ENCODE data around the gene DNAH3.
"Not testable (repeated sequence)": the region's sequence is repeated elsewhere in the genome, so short reads cannot be mapped to it uniquely, and the experiment has no call there.

Gene DNAH3

GRCh38 chr16:21001262-21001661, 149.4 kb downstream of the DNAH3 start:
- no peak for FAIRE-seq
- DNase-seq (ENCODE audit: insufficient read length) = no peak
- TF ChIP-seq TAF1 (IDR thresholded peaks at IDR 0.05; ENCODE audit: borderline replicate concordance, low read depth, low read length) (no peak), POLR2AphosphoS5 (IDR thresholded peaks at IDR 0.05; ENCODE audit: low read depth, low read length) (no peak), POLR2A (IDR thresholded peaks at IDR 0.05; ENCODE audit: low read depth, low read length) (no peak)

DNA sequence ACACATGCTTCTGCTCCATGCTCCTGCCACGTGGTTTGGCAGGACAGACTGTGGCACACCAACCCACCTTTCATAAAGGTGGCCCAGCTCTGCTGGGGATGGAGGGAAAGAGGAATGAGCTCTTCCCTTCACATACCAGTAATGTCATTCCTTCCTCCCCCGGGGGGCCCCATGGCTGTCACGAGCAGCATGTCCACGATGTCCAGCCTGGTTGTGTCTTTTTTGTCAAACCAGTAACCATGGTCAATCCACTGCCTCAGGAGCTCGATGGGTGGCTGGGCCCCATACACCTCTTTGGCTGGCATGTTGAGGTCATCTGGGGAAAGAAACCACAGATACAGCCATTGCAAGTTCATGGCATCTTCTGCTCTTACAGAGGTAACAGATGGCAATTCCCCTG, 153.5 kb downstream of the DNAH3 start:
- no peak for TF ChIP-seq POLR2A (IDR thresholded peaks at IDR 0.05; ENCODE audit: low read depth, low read length)
- no peak for TF ChIP-seq TAF1 (IDR thresholded peaks at IDR 0.05; ENCODE audit: borderline replicate concordance, low read depth, low read length)
- no peak for TF ChIP-seq POLR2AphosphoS5 (IDR thresholded peaks at IDR 0.05; ENCODE audit: low read depth, low read length)
- no peak for DNase-seq (ENCODE audit: insufficient read length)
- no peak for FAIRE-seq

DNA sequence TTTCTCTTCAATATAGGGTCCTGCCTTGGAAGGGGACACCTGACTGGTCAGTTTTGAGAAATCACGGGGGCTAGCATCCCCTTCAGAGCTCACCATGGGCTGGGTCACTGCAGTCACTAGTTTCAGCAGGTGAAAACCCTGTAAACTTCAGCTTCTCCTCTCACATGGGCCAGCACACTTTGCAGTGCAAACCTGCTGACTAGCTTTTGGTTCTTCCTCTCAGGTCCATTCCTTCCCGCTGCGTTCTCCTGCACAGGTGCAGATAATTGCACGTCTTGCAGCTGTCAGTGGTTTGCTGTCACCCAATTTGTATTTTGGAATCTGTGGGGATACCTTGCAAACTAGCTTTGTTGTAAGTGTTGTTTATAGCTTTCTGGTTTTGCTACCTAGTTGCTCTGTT, 154.9 kb downstream of the DNAH3 start:
- TF ChIP-seq POLR2A (IDR thresholded peaks at IDR 0.05; ENCODE audit: low read depth, low read length) = no peak
- no peak for TF ChIP-seq TAF1 (IDR thresholded peaks at IDR 0.05; ENCODE audit: borderline replicate concordance, low read depth, low read length)
- TF ChIP-seq POLR2AphosphoS5 (IDR thresholded peaks at IDR 0.05; ENCODE audit: low read depth, low read length) = no peak
- no peak for DNase-seq (ENCODE audit: insufficient read length)
- no peak for FAIRE-seq

DNA sequence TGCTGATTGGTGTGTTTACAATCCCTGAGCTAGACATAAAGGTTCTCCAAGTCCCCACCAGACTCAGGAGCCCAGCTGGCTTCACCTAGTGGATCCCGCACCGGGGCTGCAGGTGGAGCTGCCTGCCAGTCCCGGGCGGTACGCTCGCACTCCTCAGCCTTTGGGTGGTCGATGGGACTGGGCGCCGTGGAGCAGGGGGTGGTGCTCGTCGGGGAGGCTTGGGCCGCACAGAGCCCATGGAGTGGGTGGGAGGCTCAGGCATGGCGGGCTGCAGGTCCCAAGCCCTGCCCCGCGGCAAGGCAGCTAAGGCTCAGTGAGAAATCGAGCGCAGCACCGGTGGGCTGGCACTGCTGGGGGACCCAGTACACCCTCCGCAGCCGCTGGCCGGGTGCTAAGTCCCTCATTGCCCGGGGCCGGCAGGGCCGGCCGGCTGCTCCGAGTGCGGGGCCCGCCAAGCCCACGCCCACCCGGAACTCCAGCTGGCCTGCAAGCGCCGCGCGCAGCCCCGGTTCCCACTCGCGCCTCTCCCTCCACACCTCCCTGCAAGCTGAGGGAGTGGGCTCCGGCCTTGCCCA, 161.1 kb downstream of the DNAH3 start:
- not testable (repeated sequence) for DNase-seq (ENCODE audit: insufficient read length); FAIRE-seq

GRCh38 chr16:20987049-20987448, 163.6 kb downstream of the DNAH3 start:
- FAIRE-seq (no peak), DNase-seq (ENCODE audit: insufficient read length) (no peak)
- TF ChIP-seq POLR2A (IDR thresholded peaks at IDR 0.05; ENCODE audit: low read depth, low read length) (no peak), POLR2AphosphoS5 (IDR thresholded peaks at IDR 0.05; ENCODE audit: low read depth, low read length) (no peak), TAF1 (IDR thresholded peaks at IDR 0.05; ENCODE audit: borderline replicate concordance, low read depth, low read length) (no peak)

DNA sequence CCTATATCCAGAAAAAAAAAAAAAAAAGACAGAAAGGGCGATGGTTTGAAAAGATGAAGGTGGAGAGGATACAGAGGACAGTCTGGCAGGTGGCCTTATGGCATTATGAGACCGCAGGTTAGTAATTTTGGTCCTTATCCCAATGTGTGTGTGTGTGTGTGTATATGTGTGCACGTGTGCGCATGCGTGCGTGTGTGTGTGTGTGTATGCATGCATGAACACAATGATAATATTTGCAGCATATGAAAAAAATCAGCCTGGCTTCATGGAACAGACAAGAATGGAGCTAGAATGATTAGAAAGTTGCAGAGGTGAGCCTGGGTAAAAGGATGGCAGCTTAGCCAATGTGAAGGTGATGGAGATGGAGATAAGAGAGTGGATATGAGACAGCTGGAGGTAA, 166.6 kb downstream of the DNAH3 start:
- TF ChIP-seq TAF1 (IDR thresholded peaks at IDR 0.05; ENCODE audit: borderline replicate concordance, low read depth, low read length) (no peak), POLR2A (IDR thresholded peaks at IDR 0.05; ENCODE audit: low read depth, low read length) (no peak), POLR2AphosphoS5 (IDR thresholded peaks at IDR 0.05; ENCODE audit: low read depth, low read length) (no peak)
- FAIRE-seq (no peak), DNase-seq (ENCODE audit: insufficient read length) (no peak)

DNA sequence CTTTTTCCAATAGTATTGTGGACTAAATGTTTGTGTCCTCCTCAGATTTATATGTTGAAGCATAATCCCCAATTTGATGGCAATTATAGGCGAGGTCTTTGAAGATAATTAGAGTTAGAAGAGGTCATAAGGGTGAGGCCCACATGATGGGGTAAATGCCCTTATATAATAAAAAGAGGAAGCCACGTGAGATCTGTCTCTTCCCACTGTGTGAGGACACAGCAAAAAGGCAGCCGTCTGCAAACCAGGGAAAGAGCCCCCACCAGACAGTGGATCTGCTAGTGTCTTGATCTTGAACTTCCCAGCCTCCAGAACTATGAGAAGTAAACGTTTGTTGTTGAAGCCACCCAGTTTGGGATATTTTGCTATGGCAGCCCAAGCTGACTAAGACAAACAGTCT, 174.1 kb downstream of the DNAH3 start:
- no peak for FAIRE-seq
- DNase-seq (ENCODE audit: insufficient read length) = no peak
- no peak for TF ChIP-seq TAF1 (IDR thresholded peaks at IDR 0.05; ENCODE audit: borderline replicate concordance, low read depth, low read length)
- no peak for TF ChIP-seq POLR2AphosphoS5 (IDR thresholded peaks at IDR 0.05; ENCODE audit: low read depth, low read length)
- no peak for TF ChIP-seq POLR2A (IDR thresholded peaks at IDR 0.05; ENCODE audit: low read depth, low read length)

- not testable (repeated sequence) for FAIRE-seq; DNase-seq (ENCODE audit: insufficient read length)
These were observed 177.4 kb downstream of the DNAH3 start for GRCh38 chr16:20973201-20973600.

DNA sequence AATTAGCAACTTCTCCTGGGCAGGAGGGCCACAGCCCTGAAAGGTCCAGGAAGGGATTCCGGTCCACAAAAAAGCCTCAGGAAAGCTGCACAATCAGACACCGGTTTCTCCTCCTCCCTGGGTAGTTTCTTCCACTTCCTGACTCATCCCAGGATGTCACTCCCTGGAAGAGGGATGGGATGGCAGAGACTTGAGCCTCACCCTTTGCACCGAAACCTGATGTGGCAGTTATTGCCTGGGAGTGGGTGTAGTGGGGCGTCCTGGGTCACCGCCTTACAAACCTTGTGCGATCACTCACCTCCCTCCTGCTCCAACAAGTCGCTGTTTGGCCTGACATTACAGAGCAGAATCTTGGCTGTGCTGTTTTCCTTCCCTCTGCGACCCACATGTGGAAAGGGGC, 179.2 kb downstream of the DNAH3 start:
- TF ChIP-seq POLR2AphosphoS5 (IDR thresholded peaks at IDR 0.05; ENCODE audit: low read depth, low read length) (no peak), TAF1 (IDR thresholded peaks at IDR 0.05; ENCODE audit: borderline replicate concordance, low read depth, low read length) (no peak), POLR2A (IDR thresholded peaks at IDR 0.05; ENCODE audit: low read depth, low read length) (no peak)
- no peak for FAIRE-seq
- DNase-seq (ENCODE audit: insufficient read length) = no peak

- DNase-seq (ENCODE audit: insufficient read length) = no peak
- no peak for TF ChIP-seq TAF1 (IDR thresholded peaks at IDR 0.05; ENCODE audit: borderline replicate concordance, low read depth, low read length)
- no peak for TF ChIP-seq POLR2AphosphoS5 (IDR thresholded peaks at IDR 0.05; ENCODE audit: low read depth, low read length)
- TF ChIP-seq POLR2A (IDR thresholded peaks at IDR 0.05; ENCODE audit: low read depth, low read length) = no peak
- no peak for FAIRE-seq
These were observed 181.3 kb downstream of the DNAH3 start for GRCh38 chr16:20969386-20969785.

GRCh38 chr16:20968765-20969164, 181.9 kb downstream of the DNAH3 start:
- FAIRE-seq = no peak
- no peak for DNase-seq (ENCODE audit: insufficient read length)
- no peak for TF ChIP-seq POLR2A (IDR thresholded peaks at IDR 0.05; ENCODE audit: low read depth, low read length)
- TF ChIP-seq TAF1 (IDR thresholded peaks at IDR 0.05; ENCODE audit: borderline replicate concordance, low read depth, low read length) = no peak
- TF ChIP-seq POLR2AphosphoS5 (IDR thresholded peaks at IDR 0.05; ENCODE audit: low read depth, low read length) = no peak

DNA sequence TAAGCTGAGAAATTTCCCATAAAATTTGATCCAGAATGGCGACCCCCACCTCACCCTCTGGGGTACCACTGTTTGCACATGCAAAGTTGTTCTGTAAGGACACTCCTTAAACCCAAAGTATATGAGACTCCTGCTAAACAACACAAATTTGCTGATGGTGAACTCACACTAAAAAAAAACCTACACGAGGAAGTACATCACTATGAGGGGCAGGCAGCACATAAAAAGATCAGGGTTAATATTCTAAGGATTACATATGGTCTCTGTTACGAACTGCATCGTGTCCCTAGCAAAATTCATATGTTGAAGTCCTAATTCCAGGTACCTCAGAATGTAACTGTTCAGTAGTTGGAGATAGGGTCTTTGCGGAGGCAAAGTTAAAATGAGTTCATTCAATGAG, 189.7 kb downstream of the DNAH3 start:
- DNase-seq (ENCODE audit: insufficient read length) = no peak
- FAIRE-seq = no peak
- TF ChIP-seq POLR2A (IDR thresholded peaks at IDR 0.05; ENCODE audit: low read depth, low read length) (no peak), POLR2AphosphoS5 (IDR thresholded peaks at IDR 0.05; ENCODE audit: low read depth, low read length) (no peak), TAF1 (IDR thresholded peaks at IDR 0.05; ENCODE audit: borderline replicate concordance, low read depth, low read length) (no peak)

GRCh38 chr16:20957153-20957552, 193.5 kb downstream of the DNAH3 start:
- DNase-seq (ENCODE audit: insufficient read length) = no peak
- TF ChIP-seq POLR2A (IDR thresholded peaks at IDR 0.05; ENCODE audit: low read depth, low read length) (no peak), POLR2AphosphoS5 (IDR thresholded peaks at IDR 0.05; ENCODE audit: low read depth, low read length) (no peak), TAF1 (IDR thresholded peaks at IDR 0.05; ENCODE audit: borderline replicate concordance, low read depth, low read length) (no peak)
- no peak for FAIRE-seq
